Measurements from ENCODE around the gene ZNF292.
"Not testable (repeated sequence)": the region's sequence is repeated elsewhere in the genome, so short reads cannot be mapped to it uniquely, and the experiment has no call there.

ZNF292 gene

GRCh38 chr6:87277123-87277522, 121.8 kb downstream of the ZNF292 start:
- no peak for DNase-seq (ENCODE audit: low read depth)

GRCh38 chr6:87279196-87279595, 123.8 kb downstream of the ZNF292 start:
- no peak for DNase-seq (ENCODE audit: low read depth)

- no peak for DNase-seq (ENCODE audit: low read depth)
Observed at GRCh38 chr6:87281426-87281825, 126.1 kb downstream of the ZNF292 start.

- no peak for DNase-seq (ENCODE audit: low read depth)
Observed at GRCh38 chr6:87282743-87283142, 127.4 kb downstream of the ZNF292 start.

- DNase-seq (ENCODE audit: low read depth) = no peak
Observed at GRCh38 chr6:87283461-87283860, 128.1 kb downstream of the ZNF292 start.

GRCh38 chr6:87287251-87287650, 131.9 kb downstream of the ZNF292 start:
- no peak for DNase-seq (ENCODE audit: low read depth)

- DNase-seq (ENCODE audit: low read depth) = no peak
Observed at GRCh38 chr6:87289571-87289970, 134.2 kb downstream of the ZNF292 start.

- no peak for DNase-seq (ENCODE audit: low read depth)
Observed at GRCh38 chr6:87291883-87292282, 136.5 kb downstream of the ZNF292 start.

- no peak for DNase-seq (ENCODE audit: low read depth)
Observed at GRCh38 chr6:87293526-87293925, 138.2 kb downstream of the ZNF292 start.

- no peak for DNase-seq (ENCODE audit: low read depth)
Observed at GRCh38 chr6:87297119-87297518, 141.8 kb downstream of the ZNF292 start.

GRCh38 chr6:87301277-87301676, 145.9 kb downstream of the ZNF292 start:
- DNase-seq (ENCODE audit: low read depth) = not testable (repeated sequence)

GRCh38 chr6:87308970-87309369, 153.6 kb downstream of the ZNF292 start:
- no peak for DNase-seq (ENCODE audit: low read depth)

- no peak for DNase-seq (ENCODE audit: low read depth)
Observed at GRCh38 chr6:87312860-87313259, 157.5 kb downstream of the ZNF292 start.
